Omental fat pad (tissue), 4 donors: ENCODE measurements around the gene SMC3. TPM values are rescaled to one million over a fixed set of nuclear protein-coding genes. Genes with fewer than 3 reads are reported as not detected.
A peak's percentile ranks its signal among the peaks of the same experiment; 100 is the strongest.

Source experiments
- ATAC-seq: fragments of 150-250 bp; one replicate; pipeline ENCODE4 v1.9.1; 2016; ENCODE audit warnings: mild to moderate bottlenecking, moderate library complexity; ENCODE audit not compliant: low FRiP score
- DNase-seq: peaks from one replicate; pipeline ENCODE4 v3.0.0-alpha.2; 2019; ENCODE audit warnings: low spot score
- CTCF ChIP-seq, 3 donors: fragments of 450-650 bp; IDR thresholded peaks; one replicate each; pipeline ENCODE4 v1.5.1; 2016 to 2017; ENCODE audit warnings: antibody characterized with exemption in 3 of 3, mild to moderate bottlenecking in 3 of 3, moderate library complexity in 2 of 3
- total RNA-seq, 4 donors: library from RNA; depleted of rRNA; stranded (reverse); fragments of >200 nt; gene quantifications; one replicate each; pipeline ENCODE4 v1.1.0, GENCODE V29; 2016

The SMC3 gene
- total RNA-seq, 4 donors from 2014 or later: 19.6 to 32.0 (median 25.2) TPM

DNA sequence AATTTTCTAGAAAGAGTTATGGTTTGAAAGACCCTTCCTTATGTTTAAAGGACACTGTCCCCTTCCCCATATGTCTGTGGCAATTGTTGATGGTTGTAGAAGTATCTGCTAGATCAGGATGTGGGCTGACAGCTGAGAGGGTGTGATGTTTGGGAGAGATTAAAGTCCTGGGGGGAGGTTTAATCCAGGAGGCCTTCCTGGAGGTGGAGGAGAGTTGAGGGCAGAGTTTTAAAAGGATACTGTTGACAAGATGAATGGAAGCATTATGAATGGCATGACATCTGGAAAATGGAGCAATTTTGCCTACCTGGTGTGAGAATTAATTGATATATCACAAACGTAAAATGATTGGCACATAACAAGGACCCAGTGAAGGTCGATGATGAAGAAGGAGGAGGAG is 32.9 kb upstream of the SMC3 start:
- TF ChIP-seq CTCF (IDR thresholded peaks at IDR 0.05): no peak
- ATAC-seq: no peak
- no peak for DNase-seq

DNA sequence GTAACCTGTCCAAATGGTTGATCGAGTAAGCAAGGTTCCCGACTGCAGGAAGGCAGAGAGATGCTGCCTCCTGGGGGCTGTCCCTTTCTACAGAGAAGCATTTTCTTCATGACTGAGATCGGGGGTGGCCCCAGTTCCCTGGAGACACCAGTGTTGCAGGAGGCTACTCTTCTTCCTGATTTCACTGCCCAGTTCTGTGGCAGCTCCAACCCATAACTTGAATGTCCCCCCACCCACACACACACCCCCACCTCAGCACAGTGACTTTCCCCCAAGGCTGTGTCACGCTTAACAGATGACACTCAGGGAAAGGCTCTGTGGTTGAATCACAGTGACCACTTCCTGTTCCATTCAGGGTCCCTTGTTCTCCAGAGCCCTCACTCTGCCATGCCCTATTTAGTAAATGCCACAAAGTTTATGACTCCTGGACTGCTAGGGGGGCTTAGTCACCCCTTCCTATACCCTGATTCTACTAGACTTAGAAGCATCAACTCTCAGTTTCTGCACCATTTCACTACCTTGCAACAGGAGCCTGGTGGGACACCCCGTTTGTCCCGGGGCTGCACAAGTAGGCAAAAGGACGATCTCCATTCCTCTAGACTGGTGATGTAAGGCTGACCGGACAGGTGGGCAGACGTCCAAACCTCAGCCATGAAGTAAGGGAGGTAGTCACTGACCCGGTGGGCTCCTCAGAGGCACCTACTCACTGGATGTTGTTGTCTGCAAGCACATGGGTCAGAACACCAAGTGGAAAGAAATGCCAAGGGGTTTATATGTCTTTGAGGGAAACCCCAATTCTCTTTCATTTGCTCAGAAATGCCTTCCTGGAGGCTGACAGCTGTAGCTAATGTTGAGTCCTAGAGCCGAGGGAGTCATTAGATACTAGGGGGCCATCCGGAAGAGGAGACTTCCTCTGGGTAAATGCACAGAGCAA is 31.3 kb upstream of the SMC3 start:
- ATAC-seq: peak; percentile 50
- DNase-seq: no peak
- no peak for TF ChIP-seq CTCF (IDR thresholded peaks at IDR 0.05)

- ATAC-seq (no peak), DNase-seq (no peak)
- no peak for TF ChIP-seq CTCF (IDR thresholded peaks at IDR 0.05)
Observed at GRCh38 chr10:110539091-110539490, 28.4 kb upstream of the SMC3 start.

- no peak for TF ChIP-seq CTCF (IDR thresholded peaks at IDR 0.05)
- DNase-seq (no peak), ATAC-seq (no peak)
Observed at GRCh38 chr10:110540031-110540430, 27.5 kb upstream of the SMC3 start.

- TF ChIP-seq CTCF (IDR thresholded peaks at IDR 0.05): no peak
- DNase-seq (no peak), ATAC-seq (no peak)
Observed at GRCh38 chr10:110544958-110545537, 22.4 kb upstream of the SMC3 start.

DNA sequence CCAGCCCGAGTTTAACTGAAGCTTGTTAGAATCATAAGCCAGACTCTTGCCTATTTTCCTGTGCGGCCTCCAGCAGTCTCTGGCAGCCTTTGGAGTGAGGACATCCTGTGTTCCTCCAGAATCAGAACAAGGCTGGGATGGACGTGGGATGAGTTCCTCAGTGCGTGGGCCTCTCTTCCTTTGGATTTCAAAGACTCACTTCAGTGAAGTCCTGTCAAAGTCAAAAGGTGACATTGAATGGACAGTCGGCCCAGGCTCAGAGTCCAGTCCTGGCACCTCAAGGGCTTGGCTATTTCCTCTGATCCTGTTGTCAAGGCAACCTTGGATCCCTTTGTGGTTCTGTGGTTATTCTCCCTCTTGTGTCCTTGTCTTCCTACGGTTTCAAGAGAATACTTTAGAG is 21.4 kb upstream of the SMC3 start:
- DNase-seq (no peak), ATAC-seq (no peak)
- TF ChIP-seq CTCF (IDR thresholded peaks at IDR 0.05): no peak
